Brain pericyte (primary cell): ENCODE results near the gene HIPK2.
"Not testable (repeated sequence)": the region's sequence is repeated elsewhere in the genome, so short reads cannot be mapped to it uniquely, and the experiment has no call there.

Source experiments
- DNase-seq: peaks from one replicate; pipeline ENCODE4 v3.0.0-alpha.2; 2012; ENCODE audit warnings: low read depth, low spot score

The HIPK2 gene

GRCh38 chr7:139571190-139571589 is 206.6 kb downstream of the HIPK2 start:
- DNase-seq: no peak

GRCh38 chr7:139570626-139571025 is 207.2 kb downstream of the HIPK2 start:
- no peak for DNase-seq

GRCh38 chr7:139570119-139570518 is 207.7 kb downstream of the HIPK2 start:
- DNase-seq: no peak

- DNase-seq: no peak
Measured at GRCh38 chr7:139568813-139569490, 208.8 kb downstream of the HIPK2 start.

- DNase-seq: no peak
Measured at GRCh38 chr7:139568346-139568675, 209.5 kb downstream of the HIPK2 start.

GRCh38 chr7:139567647-139568345 is 210.0 kb downstream of the HIPK2 start:
- no peak for DNase-seq

- no peak for DNase-seq
Measured at GRCh38 chr7:139566736-139567646, 210.8 kb downstream of the HIPK2 start.

- DNase-seq: no peak
Measured at GRCh38 chr7:139566075-139566474, 211.7 kb downstream of the HIPK2 start.

GRCh38 chr7:139563856-139564255 is 213.9 kb downstream of the HIPK2 start:
- no peak for DNase-seq

GRCh38 chr7:139562961-139563565 is 214.7 kb downstream of the HIPK2 start:
- DNase-seq: no peak

- DNase-seq: no peak
Measured at GRCh38 chr7:139562491-139562890, 215.3 kb downstream of the HIPK2 start.

GRCh38 chr7:139560678-139561077 is 217.1 kb downstream of the HIPK2 start:
- DNase-seq: no peak

GRCh38 chr7:139560199-139560598 is 217.6 kb downstream of the HIPK2 start:
- no peak for DNase-seq

- DNase-seq: no peak
Measured at GRCh38 chr7:139559364-139560105, 218.3 kb downstream of the HIPK2 start.

- DNase-seq: no peak
Measured at GRCh38 chr7:139557857-139558581, 219.8 kb downstream of the HIPK2 start.

- DNase-seq: not testable (repeated sequence)
Measured at GRCh38 chr7:139553991-139554700, 223.7 kb downstream of the HIPK2 start.

GRCh38 chr7:139548302-139549028 is 229.3 kb downstream of the HIPK2 start:
- no peak for DNase-seq

- DNase-seq: no peak
Measured at GRCh38 chr7:139544645-139545044, 233.2 kb downstream of the HIPK2 start.
